ENCODE data around the gene SCAI.
"Not testable (repeated sequence)": the region's sequence is repeated elsewhere in the genome, so short reads cannot be mapped to it uniquely, and the experiment has no call there.

SCAI gene

DNA sequence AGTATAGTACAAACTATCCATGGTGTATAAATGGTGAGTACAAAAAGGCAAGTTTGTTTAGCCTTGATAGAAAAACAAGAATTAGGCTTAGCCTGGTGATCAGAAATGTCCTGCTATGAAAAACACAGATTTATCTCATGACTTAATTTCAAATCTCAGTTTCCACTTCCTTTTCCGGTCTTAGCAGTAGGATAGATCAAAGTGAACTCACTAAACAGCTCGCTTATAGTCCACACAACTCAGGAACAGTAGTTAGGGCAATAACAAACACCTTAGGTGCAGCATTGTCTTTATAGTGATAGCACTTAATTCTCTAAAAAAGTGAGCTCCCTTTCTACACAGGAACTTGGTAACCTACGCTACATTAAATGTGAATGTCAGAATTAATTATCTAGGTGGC lies 213.9 kb downstream of the SCAI start:
- TF ChIP-seq ARNTL (CRISPR knock-in tag; IDR thresholded peaks at IDR 0.05; ENCODE audit: borderline replicate concordance, low read depth) (no peak), ZC3H10 (CRISPR knock-in tag; IDR thresholded peaks at IDR 0.05) (no peak)
- no peak for ATAC-seq

DNA sequence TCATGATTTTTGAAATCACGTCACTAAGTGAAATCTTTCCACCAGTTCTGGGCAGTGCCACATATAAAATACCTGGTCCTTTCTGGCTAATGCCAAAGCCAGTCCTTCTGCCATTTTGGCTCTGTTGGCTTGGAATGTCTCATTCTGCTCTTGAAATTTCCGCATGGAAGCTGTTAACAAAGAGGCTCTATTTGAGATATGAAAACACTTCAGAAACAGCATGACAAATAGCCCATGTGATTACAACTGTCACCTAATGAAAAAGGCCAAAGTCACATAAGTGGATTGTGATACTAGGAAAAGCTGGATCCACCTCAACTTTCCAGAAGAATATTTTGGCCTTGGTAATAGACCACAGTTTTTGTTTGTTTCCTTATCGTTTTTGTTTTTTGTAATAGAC lies 215.2 kb downstream of the SCAI start:
- no peak for ATAC-seq
- no peak for TF ChIP-seq RARB (CRISPR knock-in tag; IDR thresholded peaks at IDR 0.05)

DNA sequence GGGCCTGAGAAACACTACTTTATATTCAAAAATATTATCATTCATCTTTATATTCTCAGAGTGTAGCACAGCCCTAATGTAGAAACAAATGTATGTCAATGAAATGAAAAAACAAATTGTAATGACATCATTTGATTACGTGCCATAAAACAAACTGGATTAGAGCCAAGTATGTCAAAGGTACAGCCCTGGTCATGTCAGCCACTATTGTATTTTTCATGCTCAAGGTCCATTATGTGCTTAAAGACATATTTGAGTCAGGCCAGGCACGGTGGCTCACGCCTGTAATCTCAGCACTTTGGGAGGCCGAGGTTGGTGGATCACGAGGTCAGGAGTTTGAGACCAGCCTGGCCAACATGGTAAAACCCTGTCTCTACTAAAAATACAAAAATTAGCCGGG lies 222.9 kb downstream of the SCAI start:
- not testable (repeated sequence) for ATAC-seq

DNA sequence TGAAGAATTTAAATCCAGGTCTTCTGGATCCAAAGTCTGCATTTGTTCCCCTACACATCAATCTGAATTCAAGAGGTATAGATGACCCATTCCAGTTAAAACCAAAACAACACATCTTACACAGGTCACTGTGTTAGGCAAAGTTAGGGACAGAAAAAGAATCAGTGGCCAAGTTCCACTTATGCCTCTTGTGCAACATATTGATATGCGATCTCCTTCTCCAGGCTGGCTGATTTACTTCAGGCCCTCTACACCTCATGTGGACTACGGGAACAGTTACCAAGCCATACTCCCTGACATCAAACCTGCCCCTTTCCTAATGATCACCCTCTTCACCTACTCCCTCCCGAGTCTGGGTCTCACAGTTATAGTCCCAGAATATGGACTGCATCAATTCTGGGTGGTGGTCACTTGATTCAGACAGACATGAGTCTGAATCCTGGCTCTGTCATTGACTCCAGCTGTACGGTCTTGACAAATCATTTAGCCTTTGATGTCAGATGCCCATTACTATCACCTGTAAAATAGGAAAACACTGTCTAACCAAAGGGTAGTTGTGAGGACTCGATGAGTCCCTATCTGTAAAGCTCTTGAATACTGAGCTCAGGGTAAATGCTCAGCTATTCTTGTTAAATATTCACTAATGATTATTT lies 228.4 kb downstream of the SCAI start:
- no peak for ATAC-seq
- TF ChIP-seq OSR1 (CRISPR knock-in tag; IDR thresholded peaks at IDR 0.05) (no peak), ARNTL (CRISPR knock-in tag; IDR thresholded peaks at IDR 0.05; ENCODE audit: borderline replicate concordance, low read depth) (no peak), CSDC2 (CRISPR knock-in tag; IDR thresholded peaks at IDR 0.05) (no peak), TOX (CRISPR knock-in tag; IDR thresholded peaks at IDR 0.05; ENCODE audit: borderline replicate concordance) (no peak), BACH2 (CRISPR knock-in tag; IDR thresholded peaks at IDR 0.05; ENCODE audit: borderline replicate concordance) (no peak), RARB (CRISPR knock-in tag; IDR thresholded peaks at IDR 0.05) (no peak), ISL1 (CRISPR knock-in tag; IDR thresholded peaks at IDR 0.05) (no peak), SNAI2 (CRISPR knock-in tag; IDR thresholded peaks at IDR 0.05) (no peak), ESRRG (CRISPR knock-in tag; IDR thresholded peaks at IDR 0.05) (no peak), ZFP3 (CRISPR knock-in tag; IDR thresholded peaks at IDR 0.05) (no peak), ZNF70 (CRISPR knock-in tag; IDR thresholded peaks at IDR 0.05) (no peak)
- TF ChIP-seq, protein P1, sequence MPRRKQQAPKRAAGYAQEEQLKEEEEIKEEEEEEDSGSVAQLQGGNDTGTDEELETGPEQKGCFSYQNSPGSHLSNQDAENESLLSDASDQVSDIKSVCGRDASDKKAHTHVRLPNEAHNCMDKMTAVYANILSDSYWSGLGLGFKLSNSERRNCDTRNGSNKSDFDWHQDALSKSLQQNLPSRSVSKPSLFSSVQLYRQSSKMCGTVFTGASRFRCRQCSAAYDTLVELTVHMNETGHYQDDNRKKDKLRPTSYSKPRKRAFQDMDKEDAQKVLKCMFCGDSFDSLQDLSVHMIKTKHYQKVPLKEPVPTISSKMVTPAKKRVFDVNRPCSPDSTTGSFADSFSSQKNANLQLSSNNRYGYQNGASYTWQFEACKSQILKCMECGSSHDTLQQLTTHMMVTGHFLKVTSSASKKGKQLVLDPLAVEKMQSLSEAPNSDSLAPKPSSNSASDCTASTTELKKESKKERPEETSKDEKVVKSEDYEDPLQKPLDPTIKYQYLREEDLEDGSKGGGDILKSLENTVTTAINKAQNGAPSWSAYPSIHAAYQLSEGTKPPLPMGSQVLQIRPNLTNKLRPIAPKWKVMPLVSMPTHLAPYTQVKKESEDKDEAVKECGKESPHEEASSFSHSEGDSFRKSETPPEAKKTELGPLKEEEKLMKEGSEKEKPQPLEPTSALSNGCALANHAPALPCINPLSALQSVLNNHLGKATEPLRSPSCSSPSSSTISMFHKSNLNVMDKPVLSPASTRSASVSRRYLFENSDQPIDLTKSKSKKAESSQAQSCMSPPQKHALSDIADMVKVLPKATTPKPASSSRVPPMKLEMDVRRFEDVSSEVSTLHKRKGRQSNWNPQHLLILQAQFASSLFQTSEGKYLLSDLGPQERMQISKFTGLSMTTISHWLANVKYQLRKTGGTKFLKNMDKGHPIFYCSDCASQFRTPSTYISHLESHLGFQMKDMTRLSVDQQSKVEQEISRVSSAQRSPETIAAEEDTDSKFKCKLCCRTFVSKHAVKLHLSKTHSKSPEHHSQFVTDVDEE (CRISPR knock-in tag; IDR thresholded peaks at IDR 0.05), result no peak
- TF ChIP-seq, protein P2, sequence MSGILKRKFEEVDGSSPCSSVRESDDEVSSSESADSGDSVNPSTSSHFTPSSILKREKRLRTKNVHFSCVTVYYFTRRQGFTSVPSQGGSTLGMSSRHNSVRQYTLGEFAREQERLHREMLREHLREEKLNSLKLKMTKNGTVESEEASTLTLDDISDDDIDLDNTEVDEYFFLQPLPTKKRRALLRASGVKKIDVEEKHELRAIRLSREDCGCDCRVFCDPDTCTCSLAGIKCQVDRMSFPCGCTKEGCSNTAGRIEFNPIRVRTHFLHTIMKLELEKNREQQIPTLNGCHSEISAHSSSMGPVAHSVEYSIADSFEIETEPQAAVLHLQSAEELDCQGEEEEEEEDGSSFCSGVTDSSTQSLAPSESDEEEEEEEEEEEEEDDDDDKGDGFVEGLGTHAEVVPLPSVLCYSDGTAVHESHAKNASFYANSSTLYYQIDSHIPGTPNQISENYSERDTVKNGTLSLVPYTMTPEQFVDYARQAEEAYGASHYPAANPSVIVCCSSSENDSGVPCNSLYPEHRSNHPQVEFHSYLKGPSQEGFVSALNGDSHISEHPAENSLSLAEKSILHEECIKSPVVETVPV (CRISPR knock-in tag; IDR thresholded peaks at IDR 0.05), result no peak
- TF ChIP-seq, protein P3, sequence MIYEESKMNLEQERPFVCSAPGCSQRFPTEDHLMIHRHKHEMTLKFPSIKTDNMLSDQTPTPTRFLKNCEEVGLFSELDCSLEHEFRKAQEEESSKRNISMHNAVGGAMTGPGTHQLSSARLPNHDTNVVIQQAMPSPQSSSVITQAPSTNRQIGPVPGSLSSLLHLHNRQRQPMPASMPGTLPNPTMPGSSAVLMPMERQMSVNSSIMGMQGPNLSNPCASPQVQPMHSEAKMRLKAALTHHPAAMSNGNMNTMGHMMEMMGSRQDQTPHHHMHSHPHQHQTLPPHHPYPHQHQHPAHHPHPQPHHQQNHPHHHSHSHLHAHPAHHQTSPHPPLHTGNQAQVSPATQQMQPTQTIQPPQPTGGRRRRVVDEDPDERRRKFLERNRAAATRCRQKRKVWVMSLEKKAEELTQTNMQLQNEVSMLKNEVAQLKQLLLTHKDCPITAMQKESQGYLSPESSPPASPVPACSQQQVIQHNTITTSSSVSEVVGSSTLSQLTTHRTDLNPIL (CRISPR knock-in tag; IDR thresholded peaks at IDR 0.05; ENCODE audit: low read depth), result no peak
- TF ChIP-seq, protein P4, sequence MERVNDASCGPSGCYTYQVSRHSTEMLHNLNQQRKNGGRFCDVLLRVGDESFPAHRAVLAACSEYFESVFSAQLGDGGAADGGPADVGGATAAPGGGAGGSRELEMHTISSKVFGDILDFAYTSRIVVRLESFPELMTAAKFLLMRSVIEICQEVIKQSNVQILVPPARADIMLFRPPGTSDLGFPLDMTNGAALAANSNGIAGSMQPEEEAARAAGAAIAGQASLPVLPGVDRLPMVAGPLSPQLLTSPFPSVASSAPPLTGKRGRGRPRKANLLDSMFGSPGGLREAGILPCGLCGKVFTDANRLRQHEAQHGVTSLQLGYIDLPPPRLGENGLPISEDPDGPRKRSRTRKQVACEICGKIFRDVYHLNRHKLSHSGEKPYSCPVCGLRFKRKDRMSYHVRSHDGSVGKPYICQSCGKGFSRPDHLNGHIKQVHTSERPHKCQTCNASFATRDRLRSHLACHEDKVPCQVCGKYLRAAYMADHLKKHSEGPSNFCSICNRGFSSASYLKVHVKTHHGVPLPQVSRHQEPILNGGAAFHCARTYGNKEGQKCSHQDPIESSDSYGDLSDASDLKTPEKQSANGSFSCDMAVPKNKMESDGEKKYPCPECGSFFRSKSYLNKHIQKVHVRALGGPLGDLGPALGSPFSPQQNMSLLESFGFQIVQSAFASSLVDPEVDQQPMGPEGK (CRISPR knock-in tag; IDR thresholded peaks at IDR 0.05; ENCODE audit: borderline replicate concordance), result no peak

DNA sequence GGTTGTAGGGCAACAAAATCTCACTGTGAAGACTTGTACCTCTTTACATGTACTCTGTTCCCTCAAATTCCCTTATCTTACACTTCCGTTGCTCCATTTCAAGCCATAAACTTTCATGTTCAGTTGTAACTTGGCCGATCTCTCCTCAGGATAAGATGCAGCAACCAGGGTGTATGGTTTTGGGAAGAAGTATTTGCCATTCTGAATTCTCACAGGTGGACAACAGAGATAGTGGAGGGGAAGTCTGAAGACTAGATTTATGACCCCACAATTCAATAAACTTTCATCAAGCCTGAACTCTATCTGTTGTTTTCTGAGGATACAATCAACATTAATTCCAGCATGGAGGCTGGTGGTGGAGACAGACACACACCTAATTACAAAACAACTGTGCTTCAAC lies 229.9 kb downstream of the SCAI start:
- ATAC-seq, result no peak
- TF ChIP-seq OSR1 (CRISPR knock-in tag; IDR thresholded peaks at IDR 0.05) (no peak), ZFP30 (CRISPR knock-in tag; IDR thresholded peaks at IDR 0.05) (no peak)

DNA sequence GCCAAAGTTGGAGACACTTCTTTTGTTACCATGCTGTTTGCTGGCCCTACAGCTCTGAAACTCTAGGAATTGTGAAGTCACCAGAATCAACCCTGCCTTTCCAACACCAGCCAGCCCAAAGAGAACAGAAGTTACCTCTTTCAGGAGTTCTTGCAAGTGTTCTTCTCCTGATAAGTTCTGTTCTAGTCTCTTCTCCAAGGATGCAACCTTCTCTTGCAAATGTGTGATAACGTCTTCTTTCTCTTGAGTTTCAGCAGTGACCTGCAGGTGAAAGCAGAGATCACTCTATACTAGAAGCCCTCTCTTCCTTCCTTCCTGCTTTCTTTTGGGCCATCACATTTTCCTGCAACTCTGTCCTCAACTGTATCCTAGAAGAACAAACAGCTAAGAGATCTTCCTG lies 231.6 kb downstream of the SCAI start:
- no peak for ATAC-seq
- TF ChIP-seq PPARA (CRISPR knock-in tag; IDR thresholded peaks at IDR 0.05; ENCODE audit: borderline replicate concordance) (no peak), ZNF565 (CRISPR knock-in tag; conservative IDR thresholded peaks at IDR 0.05; ENCODE audit: low read depth) (no peak), ISL1 (CRISPR knock-in tag; IDR thresholded peaks at IDR 0.05) (no peak), ZC3H10 (CRISPR knock-in tag; IDR thresholded peaks at IDR 0.05) (no peak), ARNTL (CRISPR knock-in tag; IDR thresholded peaks at IDR 0.05; ENCODE audit: borderline replicate concordance, low read depth) (no peak), OSR1 (CRISPR knock-in tag; IDR thresholded peaks at IDR 0.05) (no peak), ZFP30 (CRISPR knock-in tag; IDR thresholded peaks at IDR 0.05) (no peak), ZFP3 (CRISPR knock-in tag; IDR thresholded peaks at IDR 0.05) (no peak)
- TF ChIP-seq, protein P4 (CRISPR knock-in tag; IDR thresholded peaks at IDR 0.05; ENCODE audit: borderline replicate concordance), result no peak

Data from SK-N-SH treated with all-trans-retinoic acid at 6 μM for 48 hours (cell line).